Astrocyte of the cerebellum (primary cell): Measurements from ENCODE around the gene FAM117A.

Source experiments
- DNase-seq: peaks from one replicate; pipeline ENCODE4 v3.0.0-alpha.2; 2011; ENCODE audit warnings: low read depth
- H3K4me3 ChIP-seq: 2 replicates; pipeline ENCODE4 v1.5.1; 2011; ENCODE audit warnings: mild to moderate bottlenecking, low read depth, low read length, moderate library complexity
- in situ Hi-C: cut with HindIII; loops from 2 replicates; pipeline ENCODE4 v1.10.0; 2017; ENCODE audit warnings: low sequenced_read_pairs
- TF ChIP-seq, protein P1 (sequence below): IDR thresholded peaks from 2 replicates; pipeline ENCODE4 v1.5.1; 2012; ENCODE audit warnings: low read length, low read depth, moderate library complexity, mild to moderate bottlenecking; ENCODE audit errors: missing control alignments

The FAM117A gene

DNA sequence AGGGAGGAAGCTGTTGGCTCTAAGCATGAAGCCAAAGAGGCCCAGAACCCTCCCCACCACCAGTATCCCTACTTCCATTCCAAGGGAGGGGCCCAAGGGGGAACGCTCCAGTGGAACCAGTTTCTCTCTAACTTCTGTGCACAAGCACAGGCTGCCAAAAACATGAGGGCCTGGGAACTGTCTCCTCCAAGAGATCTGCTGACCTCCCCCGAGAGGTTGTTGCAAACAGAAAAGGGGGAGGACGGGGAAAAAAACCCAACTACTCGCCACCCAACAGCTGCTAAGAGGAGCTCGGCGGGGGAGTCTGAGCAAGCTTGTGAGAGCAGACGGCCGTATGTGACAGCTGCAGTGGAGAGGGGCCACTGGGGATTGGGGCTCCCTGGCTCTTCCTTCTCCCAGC, 40.5 kb downstream of the FAM117A start:
- H3K4me3 ChIP-seq = no peak overlapping the region
- DNase-seq = no peak
- TF ChIP-seq, protein P1, sequence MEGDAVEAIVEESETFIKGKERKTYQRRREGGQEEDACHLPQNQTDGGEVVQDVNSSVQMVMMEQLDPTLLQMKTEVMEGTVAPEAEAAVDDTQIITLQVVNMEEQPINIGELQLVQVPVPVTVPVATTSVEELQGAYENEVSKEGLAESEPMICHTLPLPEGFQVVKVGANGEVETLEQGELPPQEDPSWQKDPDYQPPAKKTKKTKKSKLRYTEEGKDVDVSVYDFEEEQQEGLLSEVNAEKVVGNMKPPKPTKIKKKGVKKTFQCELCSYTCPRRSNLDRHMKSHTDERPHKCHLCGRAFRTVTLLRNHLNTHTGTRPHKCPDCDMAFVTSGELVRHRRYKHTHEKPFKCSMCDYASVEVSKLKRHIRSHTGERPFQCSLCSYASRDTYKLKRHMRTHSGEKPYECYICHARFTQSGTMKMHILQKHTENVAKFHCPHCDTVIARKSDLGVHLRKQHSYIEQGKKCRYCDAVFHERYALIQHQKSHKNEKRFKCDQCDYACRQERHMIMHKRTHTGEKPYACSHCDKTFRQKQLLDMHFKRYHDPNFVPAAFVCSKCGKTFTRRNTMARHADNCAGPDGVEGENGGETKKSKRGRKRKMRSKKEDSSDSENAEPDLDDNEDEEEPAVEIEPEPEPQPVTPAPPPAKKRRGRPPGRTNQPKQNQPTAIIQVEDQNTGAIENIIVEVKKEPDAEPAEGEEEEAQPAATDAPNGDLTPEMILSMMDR = no peak
- in situ Hi-C loops = no loop called here

GRCh38 chr17:49722066-49722465, 41.9 kb downstream of the FAM117A start:
- H3K4me3 ChIP-seq = no peak overlapping the region
- in situ Hi-C loops = no loop called here
- TF ChIP-seq, protein P1 = no peak
- no peak for DNase-seq

DNA sequence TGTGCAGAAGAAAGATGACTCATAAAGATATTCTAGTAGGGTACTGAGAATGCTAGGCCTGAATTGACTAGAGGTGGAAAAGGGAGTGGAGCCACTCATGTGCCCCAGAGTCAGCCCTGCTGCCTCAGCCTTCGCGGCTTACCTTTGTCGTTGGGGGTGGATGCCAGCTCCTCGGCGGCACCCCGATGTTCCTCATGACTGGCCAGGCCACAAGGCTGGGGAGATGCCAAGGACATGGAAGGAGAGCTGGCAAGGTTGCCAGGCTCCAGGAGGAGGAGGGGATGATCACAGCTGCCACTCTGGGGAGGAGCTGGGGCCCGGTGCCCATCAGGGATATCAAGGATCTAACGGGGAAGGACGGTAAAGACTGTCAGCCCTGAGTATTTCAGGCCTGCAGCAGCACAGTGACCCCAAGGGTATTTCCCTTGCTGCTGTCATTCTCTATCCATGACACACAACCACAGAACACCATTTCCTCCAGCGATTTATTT, 46.5 kb downstream of the FAM117A start:
- no peak overlapping the region for H3K4me3 ChIP-seq
- no peak for DNase-seq
- TF ChIP-seq, protein P1 = no peak
- in situ Hi-C loops = no loop called here

DNA sequence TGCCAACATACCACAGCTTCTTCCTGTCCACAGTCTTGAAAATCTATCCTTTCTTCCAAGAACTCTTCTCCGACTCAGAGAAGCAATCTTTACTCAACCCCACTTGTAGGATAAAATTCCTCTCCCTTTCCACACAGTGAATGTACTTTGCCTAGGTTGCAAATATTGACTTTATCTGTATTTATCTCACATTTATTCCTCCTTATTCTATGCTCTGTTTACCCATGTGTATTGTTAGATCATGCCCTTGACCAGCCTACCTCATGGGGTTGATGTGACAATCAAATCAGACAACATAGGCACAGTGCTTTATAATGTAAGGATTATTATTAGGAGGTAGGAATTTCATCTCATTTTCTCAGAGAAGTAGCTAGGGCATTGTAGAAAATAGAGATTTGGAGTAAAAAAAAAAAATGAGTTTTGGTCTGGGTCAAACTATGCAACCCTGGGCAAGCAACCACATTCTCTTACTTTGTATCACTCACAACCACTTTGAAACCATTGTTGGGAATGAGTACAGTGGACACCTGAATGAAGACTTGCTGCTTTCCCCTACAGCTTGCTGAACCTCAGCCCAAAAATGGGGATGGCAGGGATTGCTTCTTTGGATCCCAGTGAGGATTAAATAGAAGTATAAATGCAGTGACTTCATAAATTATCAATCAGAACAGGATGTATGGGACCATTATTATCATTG, 47.1 kb downstream of the FAM117A start:
- no peak for DNase-seq
- TF ChIP-seq, protein P1 = no peak
- no peak overlapping the region for H3K4me3 ChIP-seq
- in situ Hi-C loops = no loop called here

GRCh38 chr17:49715717-49716279, 48.1 kb downstream of the FAM117A start:
- DNase-seq = no peak
- in situ Hi-C loops = no loop called here

DNA sequence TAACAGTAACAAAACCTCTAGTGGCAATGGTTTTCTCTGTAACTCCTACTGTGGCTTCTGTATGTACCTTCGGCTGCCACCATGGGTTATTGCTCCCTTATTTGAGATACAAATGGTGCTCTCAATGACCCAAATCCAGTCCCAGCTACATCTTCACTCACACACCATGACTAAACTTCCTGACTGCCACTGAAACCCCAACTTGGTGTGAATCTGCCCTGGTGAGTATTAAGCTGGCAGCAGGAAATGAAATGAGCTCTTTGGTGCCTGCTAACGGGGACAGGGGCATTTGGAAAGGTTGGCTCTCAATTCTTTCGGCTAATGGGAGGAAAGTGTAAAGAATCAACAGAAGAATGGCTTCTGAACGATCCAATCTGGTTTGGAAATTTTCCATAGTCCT, 48.7 kb downstream of the FAM117A start:
- no peak overlapping the region for H3K4me3 ChIP-seq
- no peak for DNase-seq
- in situ Hi-C loops = no loop called here
- TF ChIP-seq, protein P1 = no peak

More at GRCh38 chr17:49715717-49716279, 48.1 kb downstream of the FAM117A start:
- TF ChIP-seq, protein P1 = no peak
- no peak overlapping the region for H3K4me3 ChIP-seq
